Measurements from ENCODE around the gene PYGO1.
"Not testable (repeated sequence)": the region's sequence is repeated elsewhere in the genome, so short reads cannot be mapped to it uniquely, and the experiment has no call there.

The PYGO1 gene, protein sequence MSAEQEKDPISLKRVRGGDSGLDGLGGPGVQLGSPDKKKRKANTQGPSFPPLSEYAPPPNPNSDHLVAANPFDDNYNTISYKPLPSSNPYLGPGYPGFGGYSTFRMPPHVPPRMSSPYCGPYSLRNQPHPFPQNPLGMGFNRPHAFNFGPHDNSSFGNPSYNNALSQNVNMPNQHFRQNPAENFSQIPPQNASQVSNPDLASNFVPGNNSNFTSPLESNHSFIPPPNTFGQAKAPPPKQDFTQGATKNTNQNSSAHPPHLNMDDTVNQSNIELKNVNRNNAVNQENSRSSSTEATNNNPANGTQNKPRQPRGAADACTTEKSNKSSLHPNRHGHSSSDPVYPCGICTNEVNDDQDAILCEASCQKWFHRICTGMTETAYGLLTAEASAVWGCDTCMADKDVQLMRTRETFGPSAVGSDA

DNA sequence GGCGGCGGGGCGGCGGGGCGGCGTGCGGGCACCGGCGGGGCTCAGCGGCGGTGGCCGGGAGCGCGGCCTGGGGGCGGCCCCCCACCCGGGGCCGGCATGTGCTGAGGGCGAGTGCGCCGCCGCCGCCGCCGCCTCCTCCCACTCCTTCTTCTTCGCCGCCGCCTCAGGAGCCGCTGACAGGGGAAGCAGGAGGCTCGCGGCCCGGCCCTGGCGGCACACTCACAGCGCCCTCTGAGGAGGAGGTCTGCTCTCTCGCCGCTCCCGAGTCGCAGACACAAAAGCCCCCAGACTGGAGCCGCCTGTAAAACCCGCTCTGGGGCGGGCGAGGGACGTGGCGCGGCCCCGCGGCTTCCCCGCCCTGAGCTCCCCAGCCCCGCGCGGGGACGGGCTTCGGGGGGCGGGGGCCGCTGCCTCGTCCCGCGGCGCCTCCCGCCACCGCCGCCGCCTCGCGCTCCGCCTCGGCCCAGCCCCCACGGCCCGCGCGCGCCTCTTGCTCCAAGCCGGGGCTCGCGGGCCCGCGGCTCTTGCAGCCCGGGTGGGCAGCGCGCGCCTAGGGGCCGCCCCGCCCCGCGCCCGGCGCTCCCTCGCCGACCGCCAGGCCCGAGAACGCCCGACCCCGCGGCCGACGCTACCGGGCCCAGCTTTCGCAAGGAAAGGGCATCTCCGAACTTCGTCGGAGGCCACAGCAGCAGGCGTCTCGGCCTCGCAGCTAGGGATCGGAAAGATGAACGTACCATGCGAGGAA lies at the start of gene PYGO1:
TSS of gene PYGO1 (minus strand) at position 276 of the 745 bp plus-strand sequence. CDS start 462 bp downstream, outside the sequence.
- DNase-seq = no peak

DNA sequence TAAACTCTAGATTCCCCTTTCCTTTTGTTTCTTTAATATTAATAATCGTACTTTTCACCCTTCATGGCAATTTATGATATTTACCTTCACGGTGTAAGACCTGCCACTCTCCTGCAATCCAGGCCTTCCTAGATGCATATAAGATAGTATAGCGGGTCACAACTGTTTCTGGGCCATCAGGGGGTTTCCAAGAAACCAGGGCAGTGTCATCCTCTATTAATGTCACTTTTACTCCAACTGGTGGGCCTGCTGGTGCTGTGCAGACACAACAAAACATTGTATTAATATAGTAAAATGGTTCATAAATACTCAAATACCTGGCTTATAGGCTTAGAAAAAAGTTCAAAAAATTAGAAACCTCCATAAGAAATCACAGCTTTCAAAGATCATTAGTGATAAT lies 48.9 kb upstream of the PYGO1 start:
- no peak for DNase-seq

DNA sequence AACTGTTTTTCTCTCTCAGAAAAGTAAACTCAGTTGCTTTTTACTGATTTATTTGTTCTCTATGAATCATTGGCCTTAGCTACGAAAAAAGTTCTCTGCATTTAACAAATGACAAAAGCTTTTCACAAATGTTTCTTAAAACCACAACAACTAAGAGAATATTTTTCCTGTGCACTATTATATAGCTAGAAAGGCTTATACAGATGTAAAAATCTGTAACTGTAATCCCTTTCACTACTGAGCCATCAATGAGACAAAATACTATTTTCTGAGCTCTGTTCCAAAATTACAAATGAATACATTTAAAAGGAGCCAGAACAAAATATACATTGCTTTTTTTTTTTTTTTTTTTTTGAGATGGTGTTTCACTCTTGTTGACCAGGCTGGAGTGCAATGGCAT lies 45.6 kb upstream of the PYGO1 start:
- no peak for DNase-seq

DNA sequence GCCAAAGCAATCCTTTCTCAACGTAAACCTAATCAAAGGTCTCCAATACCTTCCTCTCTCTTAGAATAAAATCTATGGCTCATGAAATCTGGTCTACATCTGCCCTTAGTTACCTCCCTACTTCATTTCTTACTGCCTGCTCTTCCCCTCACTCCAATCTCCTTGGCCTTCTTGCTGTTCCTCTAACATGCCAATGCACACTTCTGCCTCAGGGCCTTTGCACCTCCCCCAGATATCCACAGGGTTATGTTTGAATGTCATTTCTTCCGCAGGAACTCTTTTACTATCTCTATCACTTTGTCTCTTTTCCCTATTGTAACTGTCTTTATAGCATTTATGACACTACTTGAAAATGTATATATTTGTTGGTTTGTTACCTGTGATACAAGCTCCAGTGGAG lies 44.3 kb upstream of the PYGO1 start:
- DNase-seq = no peak

DNA sequence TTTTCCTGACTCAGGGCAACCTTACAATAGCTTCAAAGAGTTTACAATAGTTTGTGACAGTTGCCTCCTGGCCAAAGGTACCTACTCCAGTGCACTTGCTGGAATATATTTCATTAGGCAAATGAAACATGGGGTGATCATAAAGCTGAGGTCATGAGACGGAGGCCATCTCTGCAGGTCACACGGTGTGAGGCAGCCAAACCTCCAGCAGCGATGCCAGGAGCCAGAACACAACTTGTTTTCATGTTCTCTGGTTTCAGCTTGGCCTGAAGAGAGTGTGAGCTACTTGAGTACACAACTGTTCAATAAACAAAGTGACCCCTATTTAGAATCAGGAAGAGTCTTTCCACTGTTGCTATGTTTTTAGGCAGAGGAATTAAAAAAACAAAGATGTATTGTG lies 42.7 kb upstream of the PYGO1 start:
- DNase-seq = no peak

DNA sequence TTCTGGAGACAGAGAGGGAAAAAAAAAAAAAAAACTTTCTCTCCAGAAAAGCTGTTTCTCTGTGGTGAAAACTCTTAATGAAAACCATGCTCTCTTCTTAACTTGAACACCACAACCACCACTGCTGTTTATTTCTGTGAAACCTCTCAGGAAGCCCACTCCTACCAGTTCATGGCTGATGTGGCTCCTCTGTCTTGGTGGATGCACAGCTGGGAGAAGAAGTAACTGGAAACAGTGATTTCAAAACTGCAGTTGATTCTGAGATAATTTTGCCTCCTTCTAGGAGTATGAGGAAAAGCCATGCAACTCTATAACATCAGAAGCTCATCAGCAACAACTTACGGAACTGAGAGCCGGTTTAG lies 40.2 kb upstream of the PYGO1 start:
- DNase-seq = no peak

DNA sequence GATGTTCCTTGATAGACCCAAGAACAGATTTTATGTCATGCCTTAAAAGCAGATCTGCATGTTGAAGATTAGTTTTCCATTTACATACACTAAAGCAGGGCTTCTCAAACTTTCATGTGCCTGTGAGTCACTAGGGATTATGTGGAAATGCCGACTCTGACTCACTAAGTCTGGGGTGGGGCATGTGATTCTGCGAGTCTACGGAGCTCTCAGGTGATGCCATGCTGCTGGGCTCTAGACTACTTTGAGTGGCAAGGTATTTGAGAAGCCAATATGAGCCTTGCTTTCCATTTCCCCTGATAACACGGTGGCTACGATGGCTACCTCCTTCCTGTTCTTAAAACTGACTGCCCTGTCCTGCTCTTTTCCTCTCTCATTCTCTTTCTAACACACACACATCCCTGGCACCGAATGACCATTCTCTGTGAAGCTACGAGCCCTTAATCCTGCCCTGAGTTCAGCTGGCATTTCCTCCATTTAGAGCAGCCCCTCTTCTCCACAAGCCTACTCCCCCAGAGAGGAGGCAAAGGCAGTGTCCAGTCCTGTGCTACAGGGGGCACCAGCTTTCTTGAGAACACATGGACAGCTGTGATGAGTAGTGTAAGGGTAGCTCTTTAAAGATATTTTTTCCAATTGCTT lies 39.7 kb upstream of the PYGO1 start:
- no peak for DNase-seq

DNA sequence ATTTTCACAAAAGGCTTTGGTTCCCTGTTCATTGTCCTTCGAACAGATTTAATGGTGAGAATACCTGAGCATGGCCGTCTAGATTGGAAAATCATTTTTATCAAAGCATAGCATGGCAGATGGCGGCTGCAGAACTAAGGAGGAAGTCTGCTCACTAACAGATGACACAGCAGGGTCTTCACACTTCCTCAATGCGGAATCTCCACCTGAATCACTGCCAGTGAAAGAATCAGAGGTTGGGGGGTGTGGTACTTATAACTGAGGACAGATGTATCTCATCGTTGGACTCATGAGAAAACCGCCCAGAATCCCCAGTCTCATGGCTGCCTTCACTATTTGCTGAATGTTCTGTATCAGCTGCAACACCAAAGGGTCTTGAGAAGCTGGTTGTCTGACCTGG lies 31.6 kb upstream of the PYGO1 start:
- DNase-seq = no peak

DNA sequence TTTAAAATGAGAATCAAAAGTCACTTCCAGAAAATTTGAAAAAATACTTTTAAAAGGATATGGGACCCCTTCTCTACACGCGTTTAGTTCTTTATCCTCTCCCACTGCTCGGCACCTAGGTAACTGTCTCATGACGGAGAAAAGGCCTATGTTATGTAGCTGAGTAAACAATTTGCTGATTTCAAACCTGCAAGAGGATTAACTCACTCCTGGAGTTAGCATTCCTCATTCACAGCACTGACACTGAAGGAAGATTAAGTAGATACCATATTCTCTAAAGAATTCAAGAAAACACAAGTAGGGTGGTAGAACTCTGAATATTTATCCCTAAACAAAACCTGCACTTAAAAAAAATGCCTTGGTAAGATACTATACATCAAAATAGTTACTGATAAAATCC lies 30.2 kb upstream of the PYGO1 start:
- DNase-seq = no peak

DNA sequence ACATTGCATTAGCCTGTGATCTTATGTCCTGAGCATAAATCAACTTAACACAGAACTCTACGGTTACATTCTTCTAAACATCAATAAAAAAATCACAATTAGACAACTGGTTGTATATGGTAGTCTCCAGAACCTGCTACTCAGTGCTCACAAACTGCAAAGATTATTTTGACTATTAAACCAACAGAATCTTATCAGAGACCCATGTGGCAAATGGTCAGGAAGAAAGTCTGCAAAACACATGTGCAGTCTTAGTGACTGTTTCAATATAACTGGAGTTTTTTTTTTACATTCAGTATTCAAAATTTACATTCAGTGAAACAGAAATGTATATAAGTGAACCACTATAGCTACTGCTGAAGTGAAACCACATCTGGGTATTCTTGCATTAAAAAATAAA lies 27.3 kb upstream of the PYGO1 start:
- DNase-seq = no peak

DNA sequence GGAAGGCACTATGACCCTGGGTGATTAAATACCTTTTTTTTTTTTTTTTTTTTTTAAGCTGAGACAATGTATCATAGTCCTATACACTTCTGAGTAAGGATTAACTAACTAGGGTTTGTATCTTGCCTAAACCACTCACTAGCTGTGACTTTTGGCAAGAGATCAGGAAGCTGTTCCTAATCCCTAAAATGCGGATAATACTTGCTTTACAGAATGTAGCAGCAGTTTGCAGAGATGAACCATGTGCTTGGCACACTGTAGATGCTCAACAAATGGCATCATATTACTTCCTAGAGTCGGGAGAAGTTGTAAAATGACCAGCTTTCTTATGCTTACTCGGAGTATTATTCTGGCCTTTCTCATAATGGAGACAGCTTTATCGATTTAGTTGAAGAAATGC lies 25.6 kb upstream of the PYGO1 start:
- no peak for DNase-seq

DNA sequence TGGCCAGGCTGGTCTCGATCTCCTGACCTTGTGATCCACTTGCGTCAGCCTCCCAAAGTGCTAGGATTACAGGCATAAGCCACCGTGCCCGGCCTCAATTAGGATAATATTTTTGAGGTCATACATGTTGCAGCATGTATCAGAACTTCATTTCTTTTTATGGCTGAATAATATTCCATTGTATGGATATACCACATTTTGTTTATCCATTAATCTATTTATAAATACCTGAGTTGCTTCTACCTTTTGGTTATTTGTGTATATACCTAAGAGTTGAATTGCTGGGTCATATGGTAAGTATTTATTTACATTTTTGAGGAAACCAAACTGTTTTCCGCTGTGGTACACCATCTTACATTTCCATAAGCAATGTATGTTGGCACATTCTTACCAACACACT lies 18.1 kb upstream of the PYGO1 start:
- no peak for DNase-seq

DNA sequence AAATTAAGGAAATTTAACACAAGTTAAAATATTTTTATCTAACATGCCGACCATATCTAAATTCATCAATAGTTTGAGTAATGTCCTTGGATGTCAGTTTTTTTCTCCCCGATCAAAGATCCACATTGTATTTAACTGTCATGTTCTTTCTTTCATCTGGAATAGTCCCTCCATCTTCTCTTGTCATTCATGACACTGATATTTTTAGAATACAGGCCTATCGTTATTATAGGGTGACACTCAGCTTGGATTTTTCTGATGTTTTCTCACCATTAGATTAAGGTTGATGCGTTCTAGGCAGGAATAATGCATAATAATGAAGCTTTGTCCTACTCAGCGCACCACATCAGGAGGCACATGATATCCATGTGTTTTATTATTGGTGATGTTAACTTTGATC lies 13.2 kb upstream of the PYGO1 start:
- DNase-seq = no peak

DNA sequence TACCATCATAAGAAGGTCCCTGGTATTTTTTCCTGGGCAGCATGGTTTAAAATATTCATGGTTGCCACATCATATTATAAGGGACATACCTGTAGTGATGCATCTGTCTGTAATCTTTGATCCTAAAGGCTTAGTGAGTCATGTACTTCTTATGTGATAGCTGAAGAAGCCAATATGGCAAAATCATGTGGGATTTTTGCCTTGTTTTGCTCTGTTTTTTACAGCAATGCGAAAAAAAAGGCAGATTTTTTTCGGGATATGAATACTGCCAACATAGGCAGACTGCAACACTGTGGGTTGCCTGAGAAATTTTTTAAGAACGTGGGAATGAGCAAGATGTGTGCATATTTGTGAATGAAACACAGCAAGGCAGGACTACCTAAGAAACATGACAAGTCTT lies 11.3 kb upstream of the PYGO1 start:
- DNase-seq = no peak

DNA sequence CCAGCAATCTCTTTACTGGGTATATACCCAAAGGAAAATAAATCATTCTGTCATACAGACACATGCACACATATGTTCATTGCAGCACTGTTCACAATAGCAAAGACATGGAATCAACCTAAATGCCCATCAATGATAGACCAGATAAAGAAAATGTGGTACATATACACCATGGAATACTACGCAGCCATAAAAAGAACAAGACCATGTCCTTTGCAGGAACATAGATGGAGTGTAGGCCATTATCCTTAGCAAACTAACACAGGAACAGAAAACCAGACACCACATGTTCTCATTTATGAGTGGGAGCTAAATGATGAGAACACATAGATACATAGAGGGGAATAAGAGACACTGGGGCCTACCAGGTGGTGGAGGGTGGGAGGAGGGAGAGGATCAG lies 4.9 kb upstream of the PYGO1 start:
- not testable (repeated sequence) for DNase-seq

DNA sequence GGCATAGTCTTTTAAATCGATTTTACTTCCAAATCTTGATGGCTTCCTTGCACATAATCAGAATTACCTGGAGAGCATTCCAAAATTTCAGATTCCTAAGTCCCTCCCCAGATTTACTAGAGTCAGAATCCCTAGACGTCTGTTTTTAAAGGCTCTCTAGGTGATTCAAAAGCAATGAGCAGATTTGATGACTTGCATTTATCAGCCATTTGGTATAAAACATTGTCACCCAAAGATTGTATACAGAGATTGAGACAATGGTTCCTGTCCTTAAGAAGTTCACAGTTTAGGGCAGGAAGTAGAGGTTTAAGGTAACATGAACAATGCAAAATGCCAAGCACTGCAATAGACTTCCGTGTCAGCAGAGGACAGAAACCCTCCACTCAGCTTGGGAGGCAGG lies 2.6 kb upstream of the PYGO1 start:
- no peak for DNase-seq

DNA sequence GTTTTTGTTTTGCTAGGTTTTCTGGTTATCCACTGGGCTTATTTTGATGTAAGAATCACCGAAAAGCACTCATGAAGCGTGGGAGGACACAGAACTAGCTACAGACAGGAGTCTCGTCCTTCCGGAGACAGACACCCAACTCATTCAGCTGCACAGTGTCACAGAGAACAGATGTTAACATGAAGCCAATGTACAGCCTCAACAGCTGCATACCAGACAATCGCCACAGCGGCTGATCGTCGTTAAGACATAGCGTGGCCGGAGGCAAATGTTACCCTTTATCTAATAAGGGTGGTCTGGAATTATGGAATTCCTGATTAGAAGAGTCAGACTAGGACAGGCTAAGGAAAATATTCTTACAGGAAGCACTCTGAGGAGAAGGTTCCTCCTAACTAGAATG lies 1.1 kb upstream of the PYGO1 start:
- no peak for DNase-seq

DNA sequence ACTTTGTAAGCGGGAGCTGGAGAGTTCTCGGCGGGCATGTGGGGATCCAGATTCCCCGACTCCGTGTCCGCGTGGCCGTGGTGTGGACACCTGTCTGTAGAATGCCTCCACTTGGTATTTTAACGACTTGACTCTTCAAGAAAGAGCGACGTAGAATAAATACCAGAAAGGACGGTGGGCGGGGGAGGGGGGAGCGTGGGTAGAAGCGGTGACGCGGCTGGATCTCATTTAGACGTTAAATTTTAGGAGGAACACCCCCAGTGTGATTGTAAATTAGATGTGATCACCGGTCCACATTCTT lies 620 bp upstream of the PYGO1 start:
- no peak for DNase-seq

DNA sequence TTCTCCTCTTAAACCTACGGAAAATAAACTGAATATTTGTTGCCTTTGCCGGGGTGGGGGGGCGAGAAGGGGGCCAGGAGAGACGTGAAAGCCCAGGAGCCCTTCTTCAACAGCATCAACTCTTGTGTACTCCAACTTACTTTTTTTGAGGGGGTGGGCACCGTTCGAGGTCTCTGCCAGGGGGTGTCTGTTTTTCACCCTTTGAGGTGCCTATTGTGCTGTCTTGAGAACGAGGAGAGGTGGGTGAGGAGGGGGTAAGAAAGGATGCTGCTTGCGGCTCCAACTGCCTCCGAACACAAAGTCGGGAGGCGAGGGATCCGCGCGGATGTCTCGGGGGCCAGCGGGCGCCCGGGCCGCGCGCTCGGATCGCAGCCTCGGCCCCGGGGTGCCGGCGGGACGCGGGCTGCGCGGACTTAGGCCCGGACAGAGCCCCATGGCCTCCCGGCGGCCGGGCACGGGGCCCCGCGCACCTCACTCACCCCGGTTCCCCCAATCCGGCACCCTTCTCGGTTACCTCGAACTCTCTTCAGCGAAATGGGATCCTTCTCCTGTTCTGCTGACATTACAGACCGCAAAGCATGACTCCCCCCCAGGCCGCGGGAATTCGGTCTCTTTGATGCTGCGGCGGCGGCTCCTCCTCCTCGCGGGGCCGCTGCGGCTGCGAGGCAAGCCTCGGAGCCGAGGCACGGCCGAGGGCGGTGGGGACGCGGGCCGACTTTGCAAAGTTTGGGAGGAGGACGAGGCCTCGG lies 650 bp downstream of the PYGO1 start:
- no peak for DNase-seq

DNA sequence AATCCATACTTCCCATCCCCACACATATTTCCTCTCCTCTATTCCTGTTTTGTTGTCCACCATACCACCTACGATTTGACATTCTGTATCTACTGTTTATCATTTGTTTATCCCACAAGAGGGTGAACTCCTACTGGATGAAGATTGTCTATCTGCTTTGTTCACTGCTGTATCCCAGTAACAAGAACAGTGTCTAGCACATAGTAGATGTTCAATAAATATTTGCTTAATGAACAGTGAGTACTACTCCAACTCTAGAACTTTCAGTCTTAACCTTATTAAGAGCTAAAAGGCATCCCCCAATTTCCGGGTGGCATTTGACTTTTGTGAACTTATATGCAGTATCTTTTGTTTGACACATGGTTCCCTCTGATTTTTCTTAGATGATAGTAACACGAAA lies 1.3 kb downstream of the PYGO1 start:
- DNase-seq = no peak

DNA sequence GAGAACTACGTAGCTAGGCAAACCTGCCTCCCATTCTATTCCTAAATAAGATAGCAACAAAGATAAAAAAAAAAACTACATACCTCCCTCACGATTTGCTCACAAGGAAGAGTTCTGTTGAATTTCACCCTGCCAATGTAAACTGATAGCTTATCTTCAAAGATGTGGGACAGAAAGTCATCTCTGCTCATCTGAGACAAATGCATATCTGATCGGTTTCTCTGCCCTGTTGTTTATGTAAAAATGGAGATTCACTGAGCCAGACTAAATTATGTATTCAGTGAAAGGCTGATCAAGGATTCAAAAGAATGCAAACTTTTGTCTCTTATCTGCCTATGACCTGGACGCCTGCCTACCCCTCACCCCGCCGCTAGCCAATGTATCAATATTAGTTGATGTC lies 11.2 kb downstream of the PYGO1 start:
- DNase-seq = no peak

DNA sequence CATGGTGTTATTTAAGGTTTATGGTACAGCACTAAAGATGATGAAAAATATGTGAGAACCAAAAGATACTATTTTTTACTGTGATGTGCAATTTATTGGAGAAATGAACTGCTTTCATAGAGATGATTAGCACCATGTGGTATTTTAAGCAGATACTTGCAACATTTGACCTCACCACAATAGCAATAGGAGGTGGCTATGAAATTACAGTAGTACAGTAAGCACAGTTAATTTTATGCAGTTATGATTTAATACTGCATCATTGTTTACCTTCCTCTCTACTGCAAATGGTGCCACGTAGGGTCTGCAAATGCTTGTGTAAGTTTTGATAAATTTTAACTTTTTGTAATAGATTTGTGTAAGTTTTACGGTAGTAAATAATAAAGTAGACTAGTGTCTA lies 14.0 kb downstream of the PYGO1 start:
- no peak for DNase-seq

DNA sequence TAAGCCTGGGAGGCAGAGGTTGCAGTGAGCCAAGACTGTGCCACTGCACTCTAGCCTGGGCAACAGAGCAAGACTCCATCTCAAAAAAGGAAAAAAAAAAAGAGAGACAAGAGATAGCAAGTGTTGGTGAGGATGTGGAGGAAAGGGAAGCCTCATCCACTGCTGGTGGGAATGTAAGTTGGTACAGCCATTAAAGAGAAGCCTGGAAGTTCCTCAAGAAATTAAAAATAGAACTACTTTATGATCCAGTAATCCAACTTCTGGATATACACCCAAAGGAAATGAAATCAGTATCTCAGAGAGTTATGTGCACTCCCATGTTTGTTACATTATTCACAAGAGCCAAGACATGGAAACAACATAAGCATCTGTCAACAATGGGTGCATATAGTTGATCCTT lies 14.9 kb downstream of the PYGO1 start:
- no peak for DNase-seq

Measured in CD4-positive, alpha-beta T cell treated with Interleukin-10 for 1 hour (primary cell).